ENCODE measurements around the gene SERTAD3.
A peak's percentile ranks its signal among the peaks of the same experiment; 100 is the strongest.

SERTAD3 gene

DNA sequence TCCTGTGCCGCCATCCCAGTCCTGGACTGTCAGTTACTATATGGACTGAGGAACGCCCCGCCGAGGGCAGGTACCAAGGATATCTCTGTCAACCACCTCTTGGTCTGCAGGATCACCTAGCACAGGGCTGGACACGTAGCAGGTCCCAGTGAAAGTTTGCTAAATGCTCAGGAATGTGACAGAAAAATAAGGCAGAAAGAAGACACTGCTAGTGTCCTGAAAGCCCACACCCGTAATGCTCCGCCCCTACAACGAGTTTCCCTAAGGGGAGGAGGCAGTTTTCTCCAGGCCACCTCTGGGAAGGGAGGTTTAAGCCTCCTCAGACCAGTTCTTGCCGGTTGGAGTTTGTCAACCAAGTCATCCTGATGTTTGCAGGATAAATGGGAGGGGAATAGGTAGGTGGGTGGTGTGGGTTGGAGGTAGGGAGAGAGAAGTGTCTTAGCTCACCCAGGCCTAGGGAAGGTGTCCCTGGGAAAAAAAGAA lies 1.7 kb upstream of the SERTAD3 start:
- no peak overlapping the region for H3K4me3 ChIP-seq
- no peak for DNase-seq (ENCODE audit: low spot score)
- no peak overlapping the region for H3K27ac ChIP-seq
- TF ChIP-seq, protein P1, sequence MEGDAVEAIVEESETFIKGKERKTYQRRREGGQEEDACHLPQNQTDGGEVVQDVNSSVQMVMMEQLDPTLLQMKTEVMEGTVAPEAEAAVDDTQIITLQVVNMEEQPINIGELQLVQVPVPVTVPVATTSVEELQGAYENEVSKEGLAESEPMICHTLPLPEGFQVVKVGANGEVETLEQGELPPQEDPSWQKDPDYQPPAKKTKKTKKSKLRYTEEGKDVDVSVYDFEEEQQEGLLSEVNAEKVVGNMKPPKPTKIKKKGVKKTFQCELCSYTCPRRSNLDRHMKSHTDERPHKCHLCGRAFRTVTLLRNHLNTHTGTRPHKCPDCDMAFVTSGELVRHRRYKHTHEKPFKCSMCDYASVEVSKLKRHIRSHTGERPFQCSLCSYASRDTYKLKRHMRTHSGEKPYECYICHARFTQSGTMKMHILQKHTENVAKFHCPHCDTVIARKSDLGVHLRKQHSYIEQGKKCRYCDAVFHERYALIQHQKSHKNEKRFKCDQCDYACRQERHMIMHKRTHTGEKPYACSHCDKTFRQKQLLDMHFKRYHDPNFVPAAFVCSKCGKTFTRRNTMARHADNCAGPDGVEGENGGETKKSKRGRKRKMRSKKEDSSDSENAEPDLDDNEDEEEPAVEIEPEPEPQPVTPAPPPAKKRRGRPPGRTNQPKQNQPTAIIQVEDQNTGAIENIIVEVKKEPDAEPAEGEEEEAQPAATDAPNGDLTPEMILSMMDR (IDR thresholded peaks at IDR 0.05): no peak

DNA sequence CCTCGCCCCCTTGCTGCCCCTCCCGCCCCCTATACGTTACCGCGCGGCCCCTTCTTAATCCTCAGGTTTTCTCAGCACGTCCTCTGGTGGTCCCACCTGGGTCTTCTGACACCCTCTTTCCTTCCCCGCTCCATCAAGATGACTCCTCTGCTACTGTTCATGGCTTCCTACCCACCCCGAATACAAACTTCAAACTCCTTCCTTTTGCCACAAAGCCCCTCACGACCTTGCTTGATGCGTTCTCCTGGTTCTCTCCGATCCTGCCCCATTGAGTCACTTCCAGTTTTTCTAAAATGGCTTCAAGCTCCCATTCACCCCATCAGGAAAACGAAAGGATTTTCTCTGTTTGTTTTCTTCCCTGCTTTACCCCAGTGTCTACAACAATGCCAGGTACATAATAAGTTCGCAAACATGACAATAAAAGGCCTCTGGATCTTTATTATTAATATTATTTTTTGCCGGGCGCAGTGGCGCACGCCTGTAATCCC lies 734 bp upstream of the SERTAD3 start:
- Histone ChIP-seq H3K27ac (peak overlapping the region; percentile 94 to 100), H3K4me3 (peak overlapping the region; percentile 96)
- TF ChIP-seq, protein P1 (IDR thresholded peaks at IDR 0.05): no peak
- DNase-seq (ENCODE audit: low spot score): no peak

DNA sequence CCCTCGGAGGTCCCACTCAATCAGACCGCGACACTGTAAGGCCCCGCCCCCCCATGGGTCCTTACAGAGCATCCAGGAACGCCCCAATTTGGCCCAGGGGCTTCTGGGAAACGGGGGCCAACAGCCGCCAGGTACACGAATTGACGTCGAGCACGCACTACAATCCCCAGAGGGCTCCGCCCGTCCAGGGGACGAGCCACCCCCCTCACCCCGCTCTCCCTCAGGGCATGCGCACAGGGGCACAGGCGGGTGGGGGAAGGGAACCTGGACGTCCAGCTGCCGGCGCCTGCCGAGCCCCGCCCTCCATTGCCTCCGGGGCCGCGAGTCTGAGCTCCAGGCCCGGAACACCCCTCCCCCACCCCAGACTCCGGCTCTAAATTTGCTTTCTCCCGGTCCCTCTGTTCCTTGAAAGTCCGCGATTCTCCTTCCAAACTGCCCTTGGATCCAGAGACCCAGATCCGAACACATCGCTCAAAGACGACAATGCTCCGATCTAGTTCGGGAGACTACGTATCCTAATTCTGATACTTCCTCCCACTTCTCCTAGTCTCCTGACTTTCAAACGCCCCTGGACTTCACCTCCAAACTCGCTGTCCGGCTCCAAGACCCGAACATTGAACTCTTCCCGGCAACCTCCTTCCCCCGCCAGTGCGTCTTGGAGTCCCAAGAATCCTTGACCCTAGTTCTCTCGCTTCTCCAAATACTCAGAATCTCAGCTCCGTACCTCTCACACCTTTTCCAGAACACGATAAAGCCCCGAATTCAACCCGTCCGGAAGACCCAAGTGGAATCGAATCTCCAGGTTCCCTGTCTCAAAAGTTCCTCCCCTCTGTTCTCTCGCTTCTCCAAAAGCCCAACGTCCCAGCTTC lies 770 bp downstream of the SERTAD3 start:
- TF ChIP-seq, protein P1 (IDR thresholded peaks at IDR 0.05): no peak
- peak; percentile 100 for DNase-seq (ENCODE audit: low spot score)
- H3K27ac ChIP-seq: peak overlapping the region; percentile 94 to 100
- H3K4me3 ChIP-seq: peak overlapping the region; percentile 96

DNA sequence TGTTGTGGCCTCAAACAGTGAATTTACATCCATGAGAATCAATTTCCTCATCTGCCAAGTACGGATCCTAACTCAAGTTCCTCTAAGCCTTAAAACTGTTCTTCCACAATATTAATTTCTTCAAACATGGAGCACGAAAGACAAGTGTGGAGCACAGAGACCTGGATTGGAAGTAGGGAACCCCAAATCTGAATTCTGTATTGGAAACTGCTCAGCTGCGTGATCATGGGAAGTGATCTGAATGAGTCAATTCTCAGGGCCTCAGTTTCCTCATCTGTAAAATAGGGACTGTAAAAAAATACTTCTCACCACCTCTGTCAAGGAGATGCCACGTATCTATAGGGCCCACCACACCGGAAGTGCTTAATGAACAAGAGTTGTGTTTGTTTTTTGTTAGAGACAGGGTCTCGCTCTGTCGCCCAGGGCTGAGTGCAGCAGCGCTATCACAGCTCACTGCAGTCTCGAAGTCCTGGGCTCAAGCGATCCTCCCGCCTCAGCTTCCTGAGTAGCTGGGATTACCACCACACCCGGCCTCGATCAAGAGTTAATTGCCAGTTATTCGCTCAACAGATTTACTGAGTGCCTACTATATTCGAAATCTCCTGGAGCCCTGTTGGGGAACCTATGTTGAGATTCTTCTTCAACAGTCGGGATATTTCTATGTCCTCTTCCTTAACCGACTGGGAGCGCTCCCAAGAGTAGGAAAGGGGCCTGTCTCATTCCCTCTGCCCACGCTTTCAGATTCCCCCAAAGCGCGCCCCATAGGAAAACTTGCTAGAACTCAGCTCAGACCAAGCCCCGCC lies 1.6 kb downstream of the SERTAD3 start:
- TF ChIP-seq, protein P1 (IDR thresholded peaks at IDR 0.05): no peak
- no peak for DNase-seq (ENCODE audit: low spot score)
- H3K4me3 ChIP-seq: peak overlapping the region; percentile 96
- peak overlapping the region; percentile 71 to 100 for H3K27ac ChIP-seq

DNA sequence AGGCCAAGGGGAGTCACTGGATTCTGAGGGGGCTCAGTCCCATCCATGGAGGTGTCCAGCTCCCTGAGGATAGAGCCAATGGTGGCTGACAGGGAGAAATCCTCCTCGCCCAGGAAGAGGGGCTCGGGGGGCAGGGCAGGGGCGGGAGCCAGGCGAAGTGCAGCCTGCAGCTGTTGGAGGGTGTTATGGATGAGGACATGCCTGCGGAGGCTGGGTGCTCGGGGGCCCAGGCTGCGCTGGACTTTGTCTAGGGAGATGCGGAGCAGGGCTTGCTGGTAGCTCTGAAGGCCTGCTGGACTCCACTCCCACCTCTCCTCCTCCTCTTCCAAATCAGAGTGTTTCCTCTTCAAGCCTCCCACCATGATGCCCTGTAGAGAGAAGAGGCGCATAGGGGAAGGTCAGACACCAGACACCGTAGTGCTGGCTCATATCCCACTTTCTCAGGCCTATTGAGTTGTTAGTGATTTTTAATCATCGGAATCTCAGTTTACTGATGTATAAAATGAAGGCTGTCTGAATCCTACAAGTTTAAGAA lies 2.3 kb downstream of the SERTAD3 start:
- peak overlapping the region in 1 of 2 donors; percentile 36 for H3K27ac ChIP-seq
- DNase-seq (ENCODE audit: low spot score): no peak
- TF ChIP-seq, protein P1 (IDR thresholded peaks at IDR 0.05): no peak
- peak overlapping the region; percentile 96 for H3K4me3 ChIP-seq

DNA sequence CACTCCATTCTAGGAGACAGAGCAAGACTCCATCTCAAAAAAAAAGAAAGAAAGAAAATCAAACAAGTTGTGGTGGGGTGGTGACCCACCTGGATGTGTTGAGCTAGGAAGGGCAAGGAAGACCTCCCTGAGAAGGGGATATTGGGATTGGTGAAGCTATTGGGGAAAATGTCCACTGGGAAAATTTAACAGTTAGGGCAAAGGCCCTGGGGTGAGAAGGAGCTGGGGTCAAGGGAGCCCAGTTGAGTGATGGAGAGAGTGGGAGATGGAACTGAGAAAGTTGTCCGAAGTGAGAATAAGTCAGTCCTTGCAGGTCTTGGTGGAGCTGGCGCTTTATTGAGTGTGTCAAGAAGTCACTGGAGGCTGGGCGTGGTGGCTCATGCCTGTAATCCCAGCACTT lies 5.9 kb downstream of the SERTAD3 start:
- DNase-seq (ENCODE audit: low spot score): no peak
- TF ChIP-seq, protein P1 (IDR thresholded peaks at IDR 0.05): no peak
- H3K4me3 ChIP-seq: no peak overlapping the region
- no peak overlapping the region for H3K27ac ChIP-seq
